DND-41 (cell line): ENCODE data around the gene HDAC4.

Experiments
- ATAC-seq: fragments of 200-7000 bp; cut with Tn5 transposase; 3 replicates; pipeline ENCODE4 v1.9.1; 2021; ENCODE audit warnings: low read depth; ENCODE audit not compliant: insufficient read depth
- DNase-seq: peaks from one replicate; pipeline ENCODE4 v3.0.0-alpha.2; 2020
- H2AFZ ChIP-seq: 2 replicates; pipeline ENCODE4 v1.6.0; 2012; ENCODE audit warnings: low read depth, low read length
- H3K27ac ChIP-seq: 2 replicates; pipeline ENCODE4 v1.5.1; 2012; ENCODE audit warnings: low read length, inconsistent platforms
- H3K27me3 ChIP-seq: fragments of 200-600 bp; sonication (generic); 2 replicates; pipeline ENCODE4 v1.6.0; 2012; ENCODE audit warnings: low read length, mild to moderate bottlenecking, inconsistent platforms; ENCODE audit not compliant: insufficient read depth, poor library complexity
- H3K36me3 ChIP-seq: 2 replicates; pipeline ENCODE4 v1.5.1; 2012; ENCODE audit warnings: low read length, inconsistent platforms; ENCODE audit not compliant: insufficient read depth
- H3K4me1 ChIP-seq: 2 replicates; pipeline ENCODE4 v1.5.1; 2012; ENCODE audit warnings: mild to moderate bottlenecking, low read length; ENCODE audit not compliant: insufficient read depth
- H3K4me2 ChIP-seq: 2 replicates; pipeline ENCODE4 v1.6.0; 2012; ENCODE audit warnings: mild to moderate bottlenecking, moderate library complexity, low read length, inconsistent platforms; ENCODE audit not compliant: insufficient read depth
- H3K4me3 ChIP-seq, 2 experiments: fragments of 200-600 bp in 1 of 2; shearing (Covaris generic) in 1 of 2; 2 replicates each; pipeline ENCODE4 v1.5.1; 2012 to 2016; ENCODE audit warnings: inconsistent platforms in 2 of 2, low read length in 2 of 2, mild to moderate bottlenecking in 2 of 2, low read depth in 1 of 2, moderate library complexity in 1 of 2
- H3K79me2 ChIP-seq: 2 replicates; pipeline ENCODE4 v1.6.0; 2012; ENCODE audit warnings: low read length, inconsistent platforms; ENCODE audit not compliant: insufficient read depth
- H3K9ac ChIP-seq: 2 replicates; pipeline ENCODE4 v1.6.0; 2012; ENCODE audit warnings: low read depth, mild to moderate bottlenecking, inconsistent platforms, low read length, moderate library complexity
- H3K9me3 ChIP-seq: 2 replicates; pipeline ENCODE4 v1.5.1; 2012; ENCODE audit warnings: low read length, moderate library complexity, mild to moderate bottlenecking, inconsistent platforms; ENCODE audit not compliant: insufficient read depth, severe bottlenecking
- H4K20me1 ChIP-seq: 2 replicates; pipeline ENCODE4 v1.6.0; 2012; ENCODE audit warnings: low read length; ENCODE audit not compliant: insufficient read depth
- EZH2 ChIP-seq: IDR thresholded peaks from 3 replicates; pipeline ENCODE4 v1.6.1; 2012; ENCODE audit warnings: borderline replicate concordance, low read depth, mild to moderate bottlenecking, moderate library complexity, low read length, inconsistent platforms; ENCODE audit not compliant: severe bottlenecking
- TF ChIP-seq, protein P1 (sequence below): IDR thresholded peaks from 2 replicates; pipeline ENCODE4 v1.5.1; 2012; ENCODE audit warnings: borderline replicate concordance, low read length, moderate library complexity, mild to moderate bottlenecking; ENCODE audit not compliant: poor library complexity, severe bottlenecking; ENCODE audit errors: extremely low read depth

HDAC4 gene

DNA sequence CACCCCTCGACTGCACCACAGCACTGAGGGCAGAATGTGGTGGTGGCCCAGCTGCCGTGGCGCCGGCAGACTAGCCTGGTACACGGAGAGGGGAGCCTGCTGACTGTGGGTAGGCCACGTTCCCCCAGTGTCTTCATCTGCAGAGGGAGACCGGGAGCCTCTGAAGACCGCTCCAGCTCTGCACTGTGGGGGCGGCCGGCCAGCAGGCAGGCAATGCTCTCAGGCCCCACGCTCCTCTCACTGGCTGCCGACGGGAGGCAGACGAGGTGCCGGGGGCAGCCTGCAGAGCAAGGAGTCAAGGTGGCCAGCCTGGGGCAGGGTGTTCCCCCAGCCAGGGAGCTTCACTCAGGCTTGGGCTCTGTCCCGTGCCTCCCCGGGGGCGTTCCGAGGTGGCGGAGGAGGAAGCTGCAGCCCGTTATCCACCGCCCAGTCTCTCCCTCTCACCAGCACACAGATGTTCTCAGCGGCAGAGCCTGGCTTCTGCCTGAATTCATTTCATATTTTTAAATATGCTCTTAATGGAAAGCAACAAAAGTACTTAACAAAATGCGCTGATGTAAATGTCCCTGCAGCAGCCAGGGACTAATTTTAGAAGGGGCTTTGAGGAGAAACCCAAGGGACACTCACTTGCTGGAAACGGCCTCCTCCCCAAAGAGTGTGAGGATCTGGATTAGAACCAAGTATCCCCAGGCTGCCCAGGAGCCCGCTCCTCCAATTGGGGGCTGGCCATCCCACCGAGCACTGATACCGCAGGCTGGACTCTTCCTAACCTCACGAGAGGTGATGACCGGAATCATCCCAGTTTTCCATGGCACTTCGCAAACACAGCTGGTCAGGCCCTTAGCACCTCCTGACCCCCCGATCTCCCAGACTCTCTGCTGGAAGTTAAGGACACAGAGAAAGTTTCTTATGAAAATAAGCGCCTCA, 87.8 kb downstream of the HDAC4 start:
- H3K9me3 ChIP-seq = no peaks in the 10 kb centered on the region
- peaks cover 79% of the 10 kb centered on the region for H4K20me1 ChIP-seq
- H3K4me1 ChIP-seq = 0 out of 2 replicates have a peak, but pooled peaks cover 10% of the 10 kb centered on the region
- H3K79me2 ChIP-seq = peaks cover 100% of the 10 kb centered on the region
- H3K4me3 ChIP-seq = no peak overlapping the region
- peaks cover 99% of the 10 kb centered on the region for H3K36me3 ChIP-seq
- H3K9ac ChIP-seq = no peak overlapping the region
- no peak overlapping the region for H3K4me2 ChIP-seq
- DNase-seq = peak; percentile 3
- ATAC-seq = no peak
- H3K27me3 ChIP-seq = no peaks in the 10 kb centered on the region
- no peak for TF ChIP-seq EZH2
- TF ChIP-seq, protein P1, sequence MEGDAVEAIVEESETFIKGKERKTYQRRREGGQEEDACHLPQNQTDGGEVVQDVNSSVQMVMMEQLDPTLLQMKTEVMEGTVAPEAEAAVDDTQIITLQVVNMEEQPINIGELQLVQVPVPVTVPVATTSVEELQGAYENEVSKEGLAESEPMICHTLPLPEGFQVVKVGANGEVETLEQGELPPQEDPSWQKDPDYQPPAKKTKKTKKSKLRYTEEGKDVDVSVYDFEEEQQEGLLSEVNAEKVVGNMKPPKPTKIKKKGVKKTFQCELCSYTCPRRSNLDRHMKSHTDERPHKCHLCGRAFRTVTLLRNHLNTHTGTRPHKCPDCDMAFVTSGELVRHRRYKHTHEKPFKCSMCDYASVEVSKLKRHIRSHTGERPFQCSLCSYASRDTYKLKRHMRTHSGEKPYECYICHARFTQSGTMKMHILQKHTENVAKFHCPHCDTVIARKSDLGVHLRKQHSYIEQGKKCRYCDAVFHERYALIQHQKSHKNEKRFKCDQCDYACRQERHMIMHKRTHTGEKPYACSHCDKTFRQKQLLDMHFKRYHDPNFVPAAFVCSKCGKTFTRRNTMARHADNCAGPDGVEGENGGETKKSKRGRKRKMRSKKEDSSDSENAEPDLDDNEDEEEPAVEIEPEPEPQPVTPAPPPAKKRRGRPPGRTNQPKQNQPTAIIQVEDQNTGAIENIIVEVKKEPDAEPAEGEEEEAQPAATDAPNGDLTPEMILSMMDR = no peak
- H3K27ac ChIP-seq = peak overlapping the region; percentile 68
- no peak overlapping the region for H2AFZ ChIP-seq

DNA sequence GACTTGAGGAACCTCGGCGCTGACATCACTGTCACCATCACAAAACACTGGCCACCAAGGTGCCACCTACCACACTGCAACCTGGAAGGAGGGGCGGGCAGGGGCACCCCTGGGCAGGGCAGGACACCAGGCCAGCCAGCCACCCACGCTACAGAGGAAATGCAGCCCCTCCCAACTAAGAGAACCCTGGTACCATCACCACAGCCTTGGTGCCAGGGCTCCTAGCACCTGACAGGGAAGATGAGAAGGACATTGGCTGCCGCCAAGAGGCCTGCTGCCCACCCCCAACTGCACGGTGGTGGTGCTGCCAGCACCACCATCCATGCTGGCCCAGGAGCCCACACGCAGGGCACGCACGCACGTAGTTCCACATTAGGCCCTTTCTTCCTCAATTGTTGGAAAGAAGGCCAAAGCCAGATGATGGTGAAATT, 88.7 kb downstream of the HDAC4 start:
- H3K4me1 ChIP-seq = peaks cover 19% of the 10 kb centered on the region; the same call in 1 of the 2 replicates
- ATAC-seq (no peak), DNase-seq (peak; percentile 2)
- no peak overlapping the region for H3K4me3 ChIP-seq
- peaks cover 85% of the 10 kb centered on the region for H4K20me1 ChIP-seq
- peaks cover 100% of the 10 kb centered on the region for H3K79me2 ChIP-seq
- H3K9me3 ChIP-seq = no peaks in the 10 kb centered on the region
- peak overlapping the region; percentile 68 for H3K27ac ChIP-seq
- H3K36me3 ChIP-seq = peaks cover 99% of the 10 kb centered on the region
- H2AFZ ChIP-seq = no peak overlapping the region
- no peak overlapping the region for H3K9ac ChIP-seq
- TF ChIP-seq EZH2 = no peak
- TF ChIP-seq, protein P1 = no peak
- H3K27me3 ChIP-seq = no peaks in the 10 kb centered on the region
- H3K4me2 ChIP-seq = no peak overlapping the region

DNA sequence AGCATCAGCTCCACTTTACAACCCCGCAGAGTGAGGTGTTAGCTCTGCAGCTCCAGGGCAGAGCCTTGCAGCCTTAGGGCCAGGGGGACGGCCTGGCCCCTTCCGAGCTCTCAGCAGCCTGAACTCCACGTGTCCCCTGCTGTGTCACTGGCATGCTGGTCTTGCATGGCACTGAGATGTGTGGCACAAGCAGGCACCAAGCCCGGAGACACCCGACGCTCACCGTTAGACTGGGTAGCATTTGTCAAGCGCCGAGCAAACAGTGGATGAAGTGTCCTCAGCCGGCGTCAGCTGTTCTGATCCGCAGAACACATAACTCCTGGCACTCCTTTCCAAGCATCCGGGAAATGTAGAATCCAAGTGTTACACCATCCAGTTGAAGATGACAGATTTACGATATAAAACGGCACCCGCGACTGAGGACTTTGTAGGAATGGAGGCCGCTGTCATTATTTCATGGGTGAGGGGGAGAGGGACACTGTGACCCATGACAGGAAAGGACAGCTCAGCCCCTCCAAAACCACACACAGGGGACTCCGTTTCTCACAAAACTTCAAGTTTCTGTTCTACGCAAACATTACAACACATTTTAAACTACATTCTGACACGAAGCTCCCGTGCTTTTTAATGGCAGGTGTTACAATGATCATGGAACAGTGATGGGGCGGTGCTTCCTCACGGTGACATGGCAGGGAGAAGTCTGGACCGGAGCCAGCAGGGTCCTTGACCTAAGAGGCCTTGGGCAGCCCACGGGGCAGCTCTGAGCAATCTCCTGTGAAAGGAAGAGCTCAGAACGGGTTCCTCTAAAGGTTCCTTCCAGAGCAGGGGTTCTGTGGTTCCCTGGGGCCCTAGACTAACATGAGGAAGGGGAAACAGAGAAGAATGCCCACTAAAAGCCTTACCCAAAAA, 89.4 kb downstream of the HDAC4 start:
- TF ChIP-seq, protein P1 = no peak
- no peak for TF ChIP-seq EZH2
- Histone ChIP-seq H3K36me3 (peaks cover 99% of the 10 kb centered on the region), H3K79me2 (peaks cover 100% of the 10 kb centered on the region), H3K9me3 (no peaks in the 10 kb centered on the region), H3K4me1 (peaks cover 26% of the 10 kb centered on the region; the same call in 1 of the 2 replicates), H3K4me2 (no peak overlapping the region), H4K20me1 (peaks cover 87% of the 10 kb centered on the region), H3K27me3 (no peaks in the 10 kb centered on the region), H2AFZ (no peak overlapping the region), H3K4me3 (no peak overlapping the region), H3K9ac (no peak overlapping the region; the same call in 1 of the 2 replicates), H3K27ac (peak overlapping the region; percentile 68)
- ATAC-seq (no peak), DNase-seq (peak; percentile 2)
